Thyroid gland (tissue), 4 donors: ENCODE results near the gene LAMB3.

Experiments used
- POLR2A ChIP-seq, 2 donors: fragments of 450-650 bp; IDR thresholded peaks; one replicate each; pipeline ENCODE4 v1.6.1; 2017; ENCODE audit warnings: antibody characterized with exemption in 2 of 2, mild to moderate bottlenecking in 2 of 2, moderate library complexity in 1 of 2
- TF ChIP-seq, protein P1 (sequence below), 6 experiments: fragments of 200-600 bp in 3 of 6; fragments of 450-650 bp in 3 of 6; sonication (generic) in 3 of 6; IDR thresholded peaks; one replicate each; pipeline ENCODE4 v1.5.1; 2016 to 2019; ENCODE audit warnings: antibody characterized with exemption in 6 of 6, mild to moderate bottlenecking in 2 of 6, inconsistent platforms in 1 of 6, moderate library complexity in 1 of 6

DNA sequence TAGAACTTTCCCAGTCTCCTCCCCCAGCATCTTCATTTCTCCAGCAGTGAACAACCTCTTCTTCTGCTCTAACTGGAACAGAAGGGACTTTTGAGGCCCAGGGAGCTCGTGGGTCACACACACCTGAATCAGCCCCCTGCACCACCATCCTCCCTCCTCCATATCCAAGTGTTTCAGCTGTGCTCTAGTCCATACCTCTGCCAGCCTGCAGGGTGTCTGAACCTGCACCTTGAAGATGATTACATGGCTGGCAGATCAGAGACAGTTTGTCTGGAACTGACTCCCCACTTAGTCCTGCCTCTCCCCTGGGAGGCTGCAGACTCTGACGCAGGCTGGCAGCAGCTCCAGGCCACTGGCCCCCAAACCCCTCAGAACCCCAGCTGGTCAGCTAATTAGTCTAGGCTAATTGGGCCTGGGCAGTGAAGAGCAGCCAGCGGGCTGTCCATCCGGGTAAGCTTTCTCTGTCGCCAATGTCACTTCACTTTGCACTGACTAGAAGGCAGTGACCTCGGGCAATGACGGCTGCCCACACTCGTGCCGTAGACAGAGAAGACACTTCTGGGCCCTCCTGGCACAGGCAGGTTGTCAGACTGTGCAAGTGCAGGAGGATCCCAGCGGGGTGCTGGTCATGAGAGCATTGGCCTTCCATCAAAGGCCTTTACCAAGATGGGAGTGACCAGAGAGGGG, 56.5 kb downstream of the LAMB3 start:
- TF ChIP-seq, protein P1, sequence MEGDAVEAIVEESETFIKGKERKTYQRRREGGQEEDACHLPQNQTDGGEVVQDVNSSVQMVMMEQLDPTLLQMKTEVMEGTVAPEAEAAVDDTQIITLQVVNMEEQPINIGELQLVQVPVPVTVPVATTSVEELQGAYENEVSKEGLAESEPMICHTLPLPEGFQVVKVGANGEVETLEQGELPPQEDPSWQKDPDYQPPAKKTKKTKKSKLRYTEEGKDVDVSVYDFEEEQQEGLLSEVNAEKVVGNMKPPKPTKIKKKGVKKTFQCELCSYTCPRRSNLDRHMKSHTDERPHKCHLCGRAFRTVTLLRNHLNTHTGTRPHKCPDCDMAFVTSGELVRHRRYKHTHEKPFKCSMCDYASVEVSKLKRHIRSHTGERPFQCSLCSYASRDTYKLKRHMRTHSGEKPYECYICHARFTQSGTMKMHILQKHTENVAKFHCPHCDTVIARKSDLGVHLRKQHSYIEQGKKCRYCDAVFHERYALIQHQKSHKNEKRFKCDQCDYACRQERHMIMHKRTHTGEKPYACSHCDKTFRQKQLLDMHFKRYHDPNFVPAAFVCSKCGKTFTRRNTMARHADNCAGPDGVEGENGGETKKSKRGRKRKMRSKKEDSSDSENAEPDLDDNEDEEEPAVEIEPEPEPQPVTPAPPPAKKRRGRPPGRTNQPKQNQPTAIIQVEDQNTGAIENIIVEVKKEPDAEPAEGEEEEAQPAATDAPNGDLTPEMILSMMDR (IDR thresholded peaks at IDR 0.05), result no peak
- no peak for TF ChIP-seq POLR2A (IDR thresholded peaks at IDR 0.05)
